Renal cortical epithelial cell (primary cell): ENCODE results near the gene MED14. TPM values are rescaled to one million over a fixed set of nuclear protein-coding genes. Genes with fewer than 3 reads are reported as not detected.

Experiments
- DNase-seq: peaks from one replicate; pipeline ENCODE4 v3.0.0-alpha.2; 2011; ENCODE audit warnings: low read depth
- total RNA-seq: library from RNA; depleted of rRNA; stranded (reverse); fragments of >200 nt; gene quantifications from 2 replicates; pipeline ENCODE4 v1.2.3, GENCODE V29; 2014

The MED14 gene
- total RNA-seq, 1 donor from 2014 or later, result 35.5 TPM

- no peak for DNase-seq
These were observed 72.1 kb downstream of the MED14 start for GRCh38 chrX:40663078-40663740.

DNA sequence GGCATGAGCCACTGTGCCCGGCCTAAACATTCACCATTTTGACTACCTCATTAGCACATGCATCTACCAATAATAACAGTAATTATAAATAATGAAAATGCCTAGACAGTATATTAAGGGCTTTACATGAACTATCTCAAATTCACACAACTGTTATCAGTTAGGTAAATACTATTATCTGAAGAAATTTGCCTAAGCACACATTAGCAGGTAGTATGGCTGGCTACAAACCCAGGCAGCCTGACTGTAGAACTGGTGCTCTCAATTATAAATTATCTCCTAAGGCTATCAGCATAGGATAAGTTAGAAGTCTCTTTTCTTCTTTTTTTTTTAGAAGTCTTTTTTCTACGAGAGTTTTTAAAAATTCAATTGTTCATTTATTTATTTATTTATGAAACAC, 73.9 kb downstream of the MED14 start:
- DNase-seq, result no peak

GRCh38 chrX:40660381-40660780, 75.0 kb downstream of the MED14 start:
- DNase-seq, result no peak

- no peak for DNase-seq
These were observed 81.8 kb downstream of the MED14 start for GRCh38 chrX:40653535-40653934.

DNA sequence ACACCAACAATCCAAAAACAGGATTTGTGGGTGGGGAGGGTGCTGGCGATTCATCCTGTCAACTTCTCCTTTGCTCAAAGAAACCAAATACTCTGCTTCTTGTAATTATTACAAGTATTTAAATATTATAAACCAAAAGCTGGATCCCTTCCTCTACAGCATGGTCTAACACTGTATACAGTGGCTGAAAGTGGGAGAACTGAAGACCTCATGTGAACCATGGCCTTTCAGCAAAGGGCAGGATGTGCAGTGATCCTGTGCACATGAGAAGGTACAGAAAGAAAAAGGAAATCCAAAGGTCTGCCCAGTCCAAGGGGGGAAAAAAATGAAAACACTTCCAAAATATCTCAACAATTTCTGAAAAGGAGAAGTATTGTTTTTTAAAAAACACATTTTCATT, 82.7 kb downstream of the MED14 start:
- DNase-seq, result no peak

GRCh38 chrX:40651620-40652223, 83.6 kb downstream of the MED14 start:
- DNase-seq, result peak; percentile 53

DNA sequence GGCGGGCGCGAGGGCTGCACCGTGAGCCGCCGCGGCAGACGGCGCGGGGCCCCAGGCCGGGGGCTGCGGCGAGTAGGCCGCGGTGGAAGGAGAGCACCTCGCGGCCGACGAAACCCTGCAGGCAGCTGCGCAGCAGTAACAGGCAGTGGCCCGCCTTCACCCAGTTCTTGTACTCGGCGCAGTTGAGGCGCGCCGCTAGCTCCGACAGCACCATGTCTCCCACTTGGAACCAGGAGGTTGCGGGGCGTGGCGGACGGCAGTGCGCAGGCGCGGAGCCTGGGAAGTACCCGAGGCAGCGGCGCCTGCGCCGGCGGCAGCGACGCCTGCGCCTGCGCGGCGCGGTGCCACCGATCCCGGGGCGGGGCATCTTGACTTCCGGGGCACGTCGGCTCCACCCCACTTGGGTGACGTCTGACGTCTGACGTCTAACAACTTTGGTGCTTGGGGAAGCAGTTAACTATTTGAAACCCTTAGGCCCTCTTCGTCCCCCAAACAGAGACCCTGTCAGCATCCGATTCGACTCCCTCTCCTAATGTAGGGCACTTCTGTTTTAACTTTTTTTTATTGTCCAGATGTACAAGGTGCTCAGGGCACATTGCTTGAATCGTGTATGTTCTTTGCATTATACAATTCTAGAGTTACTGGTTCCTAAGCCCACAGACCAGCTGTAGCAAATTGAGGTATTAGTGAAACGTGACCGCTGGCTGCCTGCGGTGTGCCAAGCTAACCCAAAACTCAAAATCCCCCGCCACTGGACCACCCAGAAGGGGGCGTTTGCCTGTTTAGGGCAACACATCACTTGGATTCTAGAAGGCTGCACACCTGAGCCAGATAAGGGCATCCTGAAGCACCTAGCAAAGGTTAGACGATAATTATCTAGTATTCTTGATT, 87.8 kb downstream of the MED14 start, which contains the start of gene CXorf38:
CXorf38 (minus strand) TSS at position 255 of the 891 bp plus-strand sequence; CDS start at position 214, 41 bp downstream.
- DNase-seq, result peak; percentile 70

DNA sequence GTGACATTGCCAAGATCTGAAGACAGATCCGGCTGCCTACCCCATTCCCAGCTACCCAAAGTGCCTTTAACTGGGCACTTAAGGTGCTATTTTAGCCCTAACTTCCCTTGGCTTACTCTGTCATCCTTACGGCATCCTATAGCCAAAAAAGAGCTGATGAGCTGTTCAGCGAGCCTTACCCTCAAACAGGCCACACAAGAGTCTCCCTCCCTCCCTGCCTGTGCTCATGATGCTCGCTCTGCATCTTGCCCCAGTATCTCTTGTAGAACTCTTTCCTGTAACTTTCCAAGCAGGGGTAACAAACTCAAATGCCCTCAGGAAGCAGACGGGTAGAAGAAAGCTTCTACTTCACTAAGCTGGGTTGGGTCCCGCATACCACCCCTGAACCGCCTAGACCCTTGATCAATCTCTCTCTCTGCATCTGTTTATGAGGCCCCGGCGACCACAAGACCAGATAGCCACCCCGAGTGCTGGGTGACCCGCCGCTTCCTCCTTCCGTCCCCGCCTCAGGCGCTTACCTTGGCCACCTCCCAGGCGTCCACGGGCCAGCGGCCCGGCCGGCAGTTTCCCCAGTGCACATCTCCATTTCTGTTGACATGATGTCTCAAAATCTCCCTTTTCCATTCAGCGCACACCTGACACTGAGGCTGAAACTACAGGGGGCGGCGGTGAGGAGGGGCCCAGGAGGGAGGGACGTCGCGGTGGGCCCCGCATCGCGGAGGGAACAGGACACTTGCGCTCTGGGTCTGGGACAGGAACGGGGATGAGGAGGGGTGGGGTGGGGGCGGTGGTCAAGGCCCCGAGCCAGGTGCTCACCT, 88.6 kb downstream of the MED14 start:
- DNase-seq, result no peak

DNA sequence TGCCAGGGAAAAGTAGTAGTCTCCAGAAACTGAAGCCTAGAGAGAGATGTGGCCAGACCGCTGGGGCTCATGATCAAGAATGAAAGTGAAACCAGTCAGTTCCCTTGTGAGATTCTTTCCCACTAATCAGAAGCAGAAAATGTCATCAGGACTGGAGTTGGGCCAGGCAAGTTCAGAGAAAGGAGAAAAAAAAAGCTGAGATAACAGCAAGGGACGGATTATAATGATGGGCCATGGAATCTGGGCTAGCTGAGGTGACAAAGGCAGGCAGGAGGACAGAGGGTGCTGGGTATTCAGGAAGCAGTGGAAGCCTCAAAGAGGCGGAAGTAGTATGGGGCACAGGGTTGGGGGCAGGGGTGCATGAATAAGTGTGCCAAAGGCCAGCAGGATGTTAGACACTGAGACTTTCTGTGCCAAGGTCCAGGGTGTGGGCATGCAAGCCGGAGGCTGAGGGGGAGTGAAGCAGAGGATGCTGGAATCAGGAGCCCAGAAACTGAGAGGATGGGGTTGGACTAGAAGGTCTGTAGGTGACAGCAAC, 90.5 kb downstream of the MED14 start:
- peak; percentile 61 for DNase-seq

DNA sequence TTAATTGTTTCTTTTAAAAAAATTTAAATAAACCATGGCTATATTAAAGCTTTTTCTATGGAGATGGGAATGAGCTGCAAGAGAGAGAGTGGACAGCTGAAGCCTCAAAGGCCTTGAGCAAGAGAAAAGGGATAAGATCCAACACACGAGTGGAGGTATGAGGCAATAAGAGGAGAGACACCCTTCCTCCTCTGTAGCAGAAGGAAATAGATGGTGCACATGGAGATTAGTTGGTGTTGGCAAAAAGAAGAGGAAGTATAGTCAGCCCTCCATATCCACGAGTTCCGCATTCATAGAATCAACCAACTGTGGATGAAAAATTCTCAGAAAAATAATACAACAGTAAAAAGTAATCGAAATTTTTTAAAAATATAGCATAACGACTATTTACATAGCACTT, 91.2 kb downstream of the MED14 start:
- DNase-seq, result peak; percentile 26

DNA sequence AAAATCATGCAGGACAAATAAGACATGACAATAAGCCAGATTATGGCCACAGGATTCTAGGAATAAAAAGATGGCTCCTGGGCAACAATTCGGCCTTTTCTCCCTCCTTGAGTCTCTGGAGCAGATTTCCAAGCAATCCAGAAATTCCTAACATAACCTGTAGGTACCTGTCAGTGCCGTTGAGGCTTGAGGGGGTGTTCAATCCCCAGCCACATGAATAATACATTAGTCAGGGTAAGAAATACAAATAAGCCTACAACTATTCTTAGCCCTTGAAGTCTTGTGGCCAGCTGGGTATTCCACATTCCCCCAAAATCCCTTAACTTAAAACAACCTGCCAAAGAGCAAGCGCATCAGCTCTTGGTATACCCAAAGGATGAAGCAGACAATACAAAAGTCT, 97.7 kb downstream of the MED14 start:
- DNase-seq, result no peak

DNA sequence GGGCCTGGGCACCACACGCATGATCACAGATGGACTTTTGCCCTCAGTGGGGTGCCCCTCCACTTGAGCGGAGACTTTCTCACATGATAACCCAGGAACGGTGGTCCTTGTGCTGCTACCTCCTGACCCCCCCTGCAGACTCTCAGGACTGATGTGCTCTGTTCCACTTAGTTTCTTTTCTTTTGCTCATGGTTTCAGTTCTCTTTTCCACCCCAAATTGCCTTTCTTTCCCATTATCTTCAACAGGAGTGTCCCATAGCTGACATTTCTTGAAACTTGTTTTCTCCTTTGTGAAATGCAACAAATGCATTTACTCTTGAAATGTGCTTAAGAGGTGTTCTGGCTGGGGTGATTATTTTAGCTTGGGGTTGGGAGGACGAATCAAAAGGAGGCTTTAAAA, 103.1 kb downstream of the MED14 start:
- no peak for DNase-seq

- DNase-seq, result no peak
These were observed 106.8 kb downstream of the MED14 start for GRCh38 chrX:40628506-40628905.

DNA sequence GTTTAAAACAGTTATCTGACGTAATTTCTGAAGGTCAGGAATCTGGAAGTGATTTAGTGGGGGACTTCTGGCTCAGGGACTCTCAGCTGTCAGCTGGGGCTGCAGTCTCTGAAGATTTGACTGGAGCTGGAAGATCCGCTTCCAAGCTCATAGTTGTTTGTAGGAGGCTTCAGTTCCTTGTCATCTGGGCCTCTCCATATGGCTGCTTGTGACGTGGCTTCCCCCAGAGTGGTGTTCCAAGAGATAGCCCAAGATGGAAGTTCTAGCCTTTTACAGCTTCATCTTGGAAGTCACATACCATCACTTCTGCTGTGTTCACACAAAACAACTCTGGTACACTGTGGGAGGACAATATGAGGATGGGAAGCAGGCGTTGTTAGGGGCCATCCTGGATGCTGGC, 110.0 kb downstream of the MED14 start:
- no peak for DNase-seq

DNA sequence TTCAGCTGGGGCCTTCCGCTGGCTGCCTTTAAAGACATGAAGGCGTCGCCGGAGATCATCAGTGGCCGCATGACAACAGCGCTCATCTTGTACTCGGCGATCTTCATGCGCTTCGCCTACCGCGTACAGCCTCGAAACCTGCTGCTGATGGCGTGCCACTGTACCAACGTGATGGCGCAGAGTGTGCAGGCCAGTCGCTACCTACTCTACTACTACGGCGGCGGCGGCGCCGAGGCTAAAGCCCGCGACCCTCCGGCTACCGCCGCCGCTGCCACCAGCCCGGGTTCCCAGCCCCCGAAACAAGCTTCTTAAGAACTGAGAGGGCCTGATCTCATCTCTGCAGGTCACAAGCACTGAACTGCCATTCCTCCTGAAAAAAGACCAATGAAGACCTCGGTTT, 111.7 kb downstream of the MED14 start:
- no peak for DNase-seq

DNA sequence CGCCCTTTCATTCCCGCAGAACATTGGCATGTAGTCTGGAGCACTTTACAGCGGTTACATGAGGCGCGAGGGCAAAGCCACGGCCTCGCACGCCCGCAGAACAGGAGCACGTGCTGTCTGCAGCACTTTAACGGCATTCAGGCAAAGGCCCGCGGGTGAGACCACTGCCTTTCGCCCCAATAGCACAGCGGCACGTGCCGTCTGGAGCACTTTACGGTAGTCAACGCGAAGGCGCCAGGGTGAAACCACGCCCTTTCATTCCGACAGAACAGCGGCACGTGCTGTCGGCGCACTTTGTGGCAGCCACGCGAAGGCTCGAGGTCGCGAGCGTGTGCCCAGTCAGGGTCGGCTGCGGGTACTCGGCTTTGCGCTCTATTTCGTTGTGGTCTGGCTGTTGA, 112.2 kb downstream of the MED14 start, which contains the start of gene MPC1L:
MPC1L (plus strand) TSS at position 290 of the 398 bp plus-strand sequence. CDS start 138 bp downstream, outside the sequence.
- DNase-seq, result no peak

DNA sequence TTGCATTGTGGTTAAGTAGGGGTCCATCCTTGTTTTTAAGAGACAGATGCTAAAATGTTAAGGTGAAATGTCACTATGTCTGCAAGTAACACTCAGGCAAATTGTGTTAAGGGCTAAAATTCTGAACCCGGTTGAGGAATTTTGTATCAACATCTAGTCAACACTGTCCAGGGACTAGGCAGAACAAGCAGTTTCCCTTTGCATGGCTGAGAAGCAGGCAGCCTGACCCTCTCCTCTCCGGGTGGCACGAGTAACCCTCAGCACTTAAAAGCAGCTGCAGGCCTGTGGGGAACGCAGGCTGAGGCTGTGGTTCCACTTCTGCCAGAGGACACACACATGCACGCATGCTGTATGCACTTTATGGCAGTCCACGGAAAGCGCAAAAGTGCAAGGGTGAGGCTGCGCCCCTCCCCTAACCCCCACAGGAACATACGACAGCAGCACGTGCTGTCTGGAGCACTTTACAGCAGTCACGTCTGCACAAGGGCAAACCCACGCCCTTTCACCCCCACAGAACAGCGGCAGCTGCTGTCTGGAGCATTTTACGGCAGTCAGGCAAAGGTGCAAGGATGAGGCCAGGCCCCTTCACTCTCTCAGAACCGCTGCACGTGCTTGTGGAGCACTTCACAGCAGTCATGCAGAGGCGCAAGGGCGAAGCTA, 112.7 kb downstream of the MED14 start:
- no peak for DNase-seq

DNA sequence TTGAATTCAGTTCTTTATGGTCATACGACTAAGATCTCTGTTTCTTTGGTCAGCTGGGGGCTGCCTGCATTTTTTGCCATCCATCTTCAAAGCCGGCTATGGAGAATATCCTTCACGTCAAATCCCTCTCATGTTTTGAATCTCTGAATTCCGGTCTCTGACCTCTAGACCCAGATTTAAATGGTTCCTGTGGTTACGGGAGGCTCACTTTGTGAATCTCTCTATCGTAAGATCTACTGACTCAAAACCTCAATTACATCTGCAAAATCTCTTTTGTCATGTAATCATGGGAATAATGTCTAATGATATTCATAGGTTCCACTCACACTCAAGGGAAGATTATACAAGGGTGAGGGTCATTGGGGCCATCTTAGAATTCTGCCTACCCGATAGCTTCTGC, 117.8 kb downstream of the MED14 start:
- no peak for DNase-seq

DNA sequence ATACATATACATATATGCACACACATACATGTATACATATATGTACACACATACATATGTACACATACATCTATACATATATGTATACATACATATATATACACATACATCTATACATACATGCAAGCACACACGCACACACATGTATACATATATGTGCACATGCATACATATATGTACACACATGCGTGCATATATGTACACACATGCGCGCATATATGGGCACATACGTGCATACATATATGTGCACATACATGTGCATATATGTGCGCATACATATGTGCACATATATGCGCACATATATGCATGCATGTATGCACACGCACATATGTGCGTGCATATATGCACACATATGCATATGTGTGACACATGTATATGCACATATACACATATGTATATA, 119.4 kb downstream of the MED14 start:
- DNase-seq, result no peak

- DNase-seq, result no peak
These were observed 122.8 kb downstream of the MED14 start for GRCh38 chrX:40612511-40612910.

DNA sequence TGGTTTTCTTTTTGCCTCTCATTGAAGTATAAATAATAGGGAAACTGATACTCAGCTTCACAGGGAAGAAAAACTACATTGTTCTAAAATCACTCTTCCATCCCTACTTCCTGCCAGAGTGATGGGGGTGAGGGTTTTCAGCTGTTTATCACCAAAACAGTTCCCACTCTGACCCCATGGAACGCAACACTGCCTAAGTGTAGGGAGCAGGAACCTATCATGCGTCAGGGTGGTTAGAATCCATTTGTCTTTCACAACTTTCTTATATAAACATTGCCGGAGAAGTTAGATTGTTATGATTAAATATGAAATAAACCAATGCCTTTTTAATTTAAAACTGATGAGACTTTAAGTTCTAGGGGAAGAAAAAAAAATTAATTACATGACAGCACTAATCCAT, 128.0 kb downstream of the MED14 start:
- DNase-seq, result no peak
